LNCaP clone FGC (cell line): ENCODE data around the gene IRF2BP1.

Source experiments
- DNase-seq: peaks from one replicate; pipeline ENCODE4 v3.0.0-alpha.2; 2011; ENCODE audit warnings: low read depth
- H3K4me3 ChIP-seq: 2 replicates; pipeline ENCODE4 v1.5.1; 2011; ENCODE audit warnings: mild to moderate bottlenecking, low read depth, low read length, control low read depth
- TF ChIP-seq, protein P1 (sequence below): IDR thresholded peaks from 2 replicates; pipeline ENCODE4 v1.5.1; 2012; ENCODE audit warnings: mild to moderate bottlenecking; ENCODE audit not compliant: control insufficient read depth, insufficient read depth; ENCODE audit errors: extremely low read depth

IRF2BP1 gene

DNA sequence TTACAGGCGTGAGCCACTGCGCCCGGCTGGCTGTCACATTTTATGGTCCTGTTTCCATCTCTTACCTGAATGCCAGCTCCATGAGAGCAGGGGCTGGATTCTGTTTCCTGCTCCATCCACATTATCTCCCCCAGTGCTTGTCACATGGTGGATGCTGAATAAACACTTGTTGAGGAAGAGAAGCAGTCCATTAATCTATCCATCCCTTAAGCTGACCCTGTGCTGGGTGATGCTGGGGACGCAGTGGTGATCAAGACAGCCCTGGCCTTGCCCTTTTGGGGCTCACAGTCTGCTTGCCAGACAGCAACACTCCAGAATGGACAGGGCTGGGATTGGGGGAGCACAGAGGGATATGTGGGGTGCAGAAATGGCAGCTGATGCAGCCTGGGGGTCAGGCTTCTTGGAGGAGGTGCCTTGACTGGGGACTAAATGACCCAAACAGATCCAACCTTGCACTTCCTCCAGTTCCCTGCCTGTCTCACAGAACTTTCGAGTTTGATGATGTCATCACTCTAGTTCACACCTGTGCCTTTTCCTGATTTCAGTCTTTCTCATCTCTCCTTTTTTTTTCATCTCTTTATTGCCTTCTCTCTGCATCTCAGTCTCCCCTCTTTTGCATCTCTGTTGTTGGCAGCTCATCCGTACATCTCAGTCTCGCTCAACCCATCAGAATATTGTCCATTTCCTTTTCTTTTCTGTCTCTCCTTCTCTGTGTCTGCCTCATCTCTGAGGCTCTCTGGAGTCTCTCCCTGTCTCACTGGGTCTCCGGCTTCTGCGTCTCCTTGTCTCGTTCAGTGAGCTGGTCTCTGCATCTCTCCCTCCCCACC, 4.6 kb downstream of the IRF2BP1 start:
- no peak for DNase-seq
- TF ChIP-seq, protein P1, sequence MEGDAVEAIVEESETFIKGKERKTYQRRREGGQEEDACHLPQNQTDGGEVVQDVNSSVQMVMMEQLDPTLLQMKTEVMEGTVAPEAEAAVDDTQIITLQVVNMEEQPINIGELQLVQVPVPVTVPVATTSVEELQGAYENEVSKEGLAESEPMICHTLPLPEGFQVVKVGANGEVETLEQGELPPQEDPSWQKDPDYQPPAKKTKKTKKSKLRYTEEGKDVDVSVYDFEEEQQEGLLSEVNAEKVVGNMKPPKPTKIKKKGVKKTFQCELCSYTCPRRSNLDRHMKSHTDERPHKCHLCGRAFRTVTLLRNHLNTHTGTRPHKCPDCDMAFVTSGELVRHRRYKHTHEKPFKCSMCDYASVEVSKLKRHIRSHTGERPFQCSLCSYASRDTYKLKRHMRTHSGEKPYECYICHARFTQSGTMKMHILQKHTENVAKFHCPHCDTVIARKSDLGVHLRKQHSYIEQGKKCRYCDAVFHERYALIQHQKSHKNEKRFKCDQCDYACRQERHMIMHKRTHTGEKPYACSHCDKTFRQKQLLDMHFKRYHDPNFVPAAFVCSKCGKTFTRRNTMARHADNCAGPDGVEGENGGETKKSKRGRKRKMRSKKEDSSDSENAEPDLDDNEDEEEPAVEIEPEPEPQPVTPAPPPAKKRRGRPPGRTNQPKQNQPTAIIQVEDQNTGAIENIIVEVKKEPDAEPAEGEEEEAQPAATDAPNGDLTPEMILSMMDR = no peak
- no peak overlapping the region for H3K4me3 ChIP-seq

DNA sequence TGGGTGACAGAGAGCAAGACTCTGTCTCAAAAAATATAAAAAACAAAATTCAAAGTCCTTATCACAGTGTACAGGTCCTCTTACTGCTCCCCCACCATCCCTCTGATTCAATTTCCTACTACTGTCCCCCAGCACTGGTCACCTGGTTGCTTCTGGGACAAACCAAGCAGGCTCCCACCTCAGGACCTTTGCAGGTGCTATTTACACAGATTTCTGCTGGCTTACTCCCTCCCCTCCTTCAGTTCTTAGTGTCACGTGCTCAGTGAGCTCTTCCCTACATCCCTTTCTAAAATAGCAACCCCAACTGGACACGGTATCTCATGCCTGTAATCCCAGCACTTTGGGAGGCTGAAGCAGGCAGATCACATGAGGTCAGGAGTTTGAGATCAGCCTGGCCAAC, 6.0 kb downstream of the IRF2BP1 start:
- H3K4me3 ChIP-seq = no peak overlapping the region
- TF ChIP-seq, protein P1 = no peak
- DNase-seq = no peak

DNA sequence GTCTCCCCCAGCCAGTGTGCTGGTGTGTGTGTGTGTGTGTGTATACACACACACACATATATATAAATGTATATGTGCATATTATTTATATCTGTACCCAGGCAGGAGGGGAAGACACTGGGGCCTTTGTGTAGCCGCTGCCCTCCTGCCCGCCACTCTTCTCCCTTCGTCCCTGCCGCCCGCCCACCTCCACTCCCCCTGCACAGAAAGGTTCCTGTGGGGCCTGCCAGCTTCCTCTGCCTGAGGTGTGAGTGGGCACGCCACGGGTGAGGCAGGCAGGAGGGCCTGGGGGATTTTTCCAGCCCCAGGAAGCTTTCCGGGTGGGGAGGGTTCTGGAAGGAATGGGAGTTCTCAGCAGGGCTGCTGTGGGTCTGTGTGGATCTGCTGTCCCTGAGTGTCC, 6.9 kb downstream of the IRF2BP1 start:
- DNase-seq = no peak
- H3K4me3 ChIP-seq = no peak overlapping the region
- TF ChIP-seq, protein P1 = no peak

DNA sequence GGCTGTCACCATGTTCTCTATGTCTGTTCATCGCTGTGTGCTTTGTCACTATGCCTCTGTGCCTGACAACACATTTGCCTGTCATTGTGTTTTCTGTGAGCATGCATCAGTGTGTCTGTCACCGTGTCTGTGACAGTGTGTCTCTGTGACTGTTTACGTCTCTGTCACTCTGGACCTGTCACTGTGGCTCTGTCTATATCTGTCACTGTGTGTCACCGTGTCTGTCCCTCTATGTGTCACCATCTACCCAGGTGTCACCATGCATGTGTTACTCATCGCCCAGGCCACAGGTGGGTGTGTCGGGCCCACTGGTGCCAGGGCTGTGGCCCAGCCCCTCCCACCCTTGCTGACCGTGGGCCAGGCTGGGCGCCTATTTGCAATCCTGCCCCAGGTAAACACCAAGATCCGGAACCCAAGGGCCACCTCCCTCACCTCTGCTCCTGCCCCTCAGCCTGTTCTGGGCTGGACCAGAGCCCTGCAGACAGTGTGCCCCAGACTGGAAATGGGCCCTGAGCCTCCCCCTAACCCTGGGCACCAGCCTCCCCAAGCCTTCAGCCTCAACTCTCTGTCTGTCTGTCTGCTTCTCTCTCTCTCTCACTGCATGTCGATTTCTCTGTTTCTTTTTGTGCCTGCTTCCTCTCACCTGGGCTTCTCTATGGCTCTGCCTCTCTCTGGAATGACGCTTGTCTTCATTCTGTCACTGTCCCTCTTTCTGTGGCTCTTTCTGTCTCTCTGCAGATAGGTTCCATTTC, 7.7 kb downstream of the IRF2BP1 start:
- TF ChIP-seq, protein P1 = no peak
- no peak overlapping the region for H3K4me3 ChIP-seq
- DNase-seq = no peak

DNA sequence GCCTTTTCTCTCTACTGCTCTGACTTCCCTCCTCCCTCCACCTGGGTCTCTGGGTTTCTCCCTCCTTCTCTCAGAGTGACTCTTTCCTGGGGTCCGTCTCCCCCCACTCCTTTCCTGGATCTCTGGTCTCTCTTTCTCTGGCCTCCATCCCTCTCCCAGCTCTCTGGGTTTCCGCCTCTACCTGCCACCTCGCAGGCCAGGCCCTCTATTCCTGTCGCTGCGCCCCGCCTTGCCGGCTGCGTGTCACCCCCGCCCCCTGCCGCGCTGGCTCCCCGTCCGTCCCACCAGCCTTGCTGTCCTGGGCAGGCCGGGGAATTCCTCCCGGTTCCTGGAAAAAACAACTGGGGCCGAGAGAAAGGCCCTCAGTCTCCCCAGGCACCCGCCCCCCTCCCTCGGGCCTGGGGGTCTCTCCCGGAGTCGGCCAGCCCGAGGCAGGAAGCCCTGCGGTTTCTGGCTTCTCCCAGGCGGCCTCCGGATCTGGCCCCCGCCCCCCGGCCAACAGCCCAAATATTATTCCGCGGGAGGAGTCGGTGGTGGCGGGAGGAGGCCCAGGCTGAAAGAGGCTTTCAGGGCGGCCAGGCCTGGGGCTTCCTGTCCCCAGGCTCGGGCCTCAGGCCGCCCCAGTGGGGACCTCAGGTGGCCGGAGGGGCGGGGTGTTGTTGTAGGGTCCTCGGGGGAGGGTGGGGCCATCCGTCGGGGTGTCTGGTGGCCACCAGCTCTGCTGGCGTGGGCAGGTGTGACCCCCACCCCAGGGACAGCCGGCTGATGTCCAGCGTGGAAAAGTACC, 9.3 kb downstream of the IRF2BP1 start:
- DNase-seq = no peak
- no peak overlapping the region for H3K4me3 ChIP-seq
- TF ChIP-seq, protein P1 = no peak

DNA sequence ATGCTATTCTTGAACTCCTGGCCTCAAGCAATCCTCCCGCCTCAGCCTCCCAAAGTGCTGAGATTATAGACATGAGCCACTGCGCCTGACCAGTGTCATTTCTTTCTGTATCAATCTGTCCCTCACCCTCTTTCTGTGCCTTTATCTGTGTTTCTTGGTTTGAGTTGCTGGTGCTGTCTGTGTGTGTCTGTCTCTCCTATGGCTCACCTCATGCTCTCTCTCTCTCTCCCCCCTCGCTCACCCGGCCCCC, 9.9 kb downstream of the IRF2BP1 start:
- TF ChIP-seq, protein P1 = no peak

More for the DNA sequence above, 9.9 kb downstream of the IRF2BP1 start:
- H3K4me3 ChIP-seq = no peak overlapping the region
- DNase-seq = no peak
